BJ (cell line): ENCODE data around the gene MAML1. TPM values are rescaled to one million over a fixed set of nuclear protein-coding genes. Genes with fewer than 3 reads are reported as not detected.
"Not testable (repeated sequence)": the region's sequence is repeated elsewhere in the genome, so short reads cannot be mapped to it uniquely, and the experiment has no call there.

Source experiments
- CTCF ChIA-PET: fragments of 350-600 bp; formaldehyde crosslinking; extraction: SDS; loops from one replicate; lab custom pipeline; 2021; ENCODE audit warnings: antibody characterized with exemption, inconsistent platforms; lab: Yijun Ruan, JAX
- POLR2A ChIA-PET: fragments of 300-600 bp; sonication (Branson Sonifier 250); formaldehyde crosslinking; extraction: SDS; loops from one replicate; lab custom pipeline; 2021; ENCODE audit warnings: antibody characterized with exemption; lab: Charles Lee
- DNase-seq: peaks from one replicate; pipeline ENCODE4 v3.0.0-alpha.2; 2011; ENCODE audit warnings: low read depth
- H3K27me3 ChIP-seq: 2 replicates; pipeline ENCODE4 v1.6.0; 2011; ENCODE audit warnings: low read length; ENCODE audit not compliant: control insufficient read depth, insufficient read depth
- H3K36me3 ChIP-seq: 2 replicates; pipeline ENCODE4 v1.5.1; 2011; ENCODE audit warnings: low read length; ENCODE audit not compliant: control insufficient read depth, insufficient read depth
- H3K4me3 ChIP-seq: 2 replicates; pipeline ENCODE4 v1.5.1; 2011; ENCODE audit warnings: low read depth, mild to moderate bottlenecking, control low read depth, low read length
- polyA plus RNA-seq: library from polyadenylated mRNA; depleted of rRNA; stranded (reverse); fragments of >200 nt; gene quantifications from 2 replicates; pipeline ENCODE4 v1.2.3, GENCODE V29; 2011
- TF ChIP-seq, protein P1 (sequence below): IDR thresholded peaks from 2 replicates; pipeline ENCODE4 v1.5.1; 2011; ENCODE audit warnings: low read depth, mild to moderate bottlenecking, control low read depth, inconsistent platforms, low read length, moderate library complexity; ENCODE audit not compliant: insufficient read depth

The MAML1 gene
- polyA plus RNA-seq, 1 experiment, result 5.3 TPM

- no peak for DNase-seq
- CTCF ChIA-PET, result interaction anchor here (1.6 kb wide), 1 partner anchor 31 kb away, joined by 3 read pairs; no protein-coding TSS in a partner anchor
- Histone ChIP-seq H3K36me3 (no peaks in the 10 kb centered on the region; the same call in 1 of the 2 replicates), H3K27me3 (no peaks in the 10 kb centered on the region), H3K4me3 (peak overlapping the region; percentile 76)
- TF ChIP-seq, protein P1, sequence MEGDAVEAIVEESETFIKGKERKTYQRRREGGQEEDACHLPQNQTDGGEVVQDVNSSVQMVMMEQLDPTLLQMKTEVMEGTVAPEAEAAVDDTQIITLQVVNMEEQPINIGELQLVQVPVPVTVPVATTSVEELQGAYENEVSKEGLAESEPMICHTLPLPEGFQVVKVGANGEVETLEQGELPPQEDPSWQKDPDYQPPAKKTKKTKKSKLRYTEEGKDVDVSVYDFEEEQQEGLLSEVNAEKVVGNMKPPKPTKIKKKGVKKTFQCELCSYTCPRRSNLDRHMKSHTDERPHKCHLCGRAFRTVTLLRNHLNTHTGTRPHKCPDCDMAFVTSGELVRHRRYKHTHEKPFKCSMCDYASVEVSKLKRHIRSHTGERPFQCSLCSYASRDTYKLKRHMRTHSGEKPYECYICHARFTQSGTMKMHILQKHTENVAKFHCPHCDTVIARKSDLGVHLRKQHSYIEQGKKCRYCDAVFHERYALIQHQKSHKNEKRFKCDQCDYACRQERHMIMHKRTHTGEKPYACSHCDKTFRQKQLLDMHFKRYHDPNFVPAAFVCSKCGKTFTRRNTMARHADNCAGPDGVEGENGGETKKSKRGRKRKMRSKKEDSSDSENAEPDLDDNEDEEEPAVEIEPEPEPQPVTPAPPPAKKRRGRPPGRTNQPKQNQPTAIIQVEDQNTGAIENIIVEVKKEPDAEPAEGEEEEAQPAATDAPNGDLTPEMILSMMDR, result no peak
- POLR2A ChIA-PET, result no interaction called here
Measured at GRCh38 chr5:179733772-179734126, 1.1 kb downstream of the MAML1 start.

- TF ChIP-seq, protein P1, result no peak
- no peak for DNase-seq
- H3K36me3 ChIP-seq, result no peaks in the 10 kb centered on the region; the same call in 1 of the 2 replicates
- ChIA-PET POLR2A (no interaction called here), CTCF (interaction anchor here (1.6 kb wide), 1 partner anchor 30 kb away, joined by 3 read pairs; no protein-coding TSS in a partner anchor)
- H3K27me3 ChIP-seq, result no peaks in the 10 kb centered on the region
- peak overlapping the region; percentile 76 for H3K4me3 ChIP-seq
Measured at GRCh38 chr5:179734536-179735164, 2.0 kb downstream of the MAML1 start.

DNA sequence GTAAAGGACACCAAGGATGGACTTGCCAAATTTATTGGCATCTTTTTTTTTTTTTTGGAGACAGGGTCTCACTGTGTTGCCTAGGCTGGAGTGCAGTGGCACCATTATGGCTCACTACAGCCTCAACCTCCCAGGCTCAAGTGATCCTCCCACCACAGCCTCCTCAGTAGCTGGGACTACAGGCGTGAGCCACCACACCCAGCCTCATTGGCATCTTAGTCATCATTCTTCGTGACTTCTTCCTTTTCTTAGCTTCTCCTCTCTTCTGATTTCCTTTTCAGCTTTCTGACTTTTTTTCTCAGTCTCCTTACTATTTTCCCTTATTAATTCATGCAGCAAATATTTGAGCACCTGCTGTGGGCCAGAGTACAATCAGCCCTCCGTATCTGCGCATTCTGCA, 6.1 kb downstream of the MAML1 start:
- Histone ChIP-seq H3K36me3 (peaks cover 2% of the 10 kb centered on the region; the same call in 1 of the 2 replicates), H3K27me3 (no peaks in the 10 kb centered on the region), H3K4me3 (no peak overlapping the region)
- POLR2A ChIA-PET, result no interaction called here
- no peak for DNase-seq
- CTCF ChIA-PET, result interaction anchor here (1.3 to 2.2 kb wide), 3 partner anchors 13 to 27 kb away, joined by 3 to 9 read pairs (median 4); no protein-coding TSS in a partner anchor
- TF ChIP-seq, protein P1, result no peak

DNA sequence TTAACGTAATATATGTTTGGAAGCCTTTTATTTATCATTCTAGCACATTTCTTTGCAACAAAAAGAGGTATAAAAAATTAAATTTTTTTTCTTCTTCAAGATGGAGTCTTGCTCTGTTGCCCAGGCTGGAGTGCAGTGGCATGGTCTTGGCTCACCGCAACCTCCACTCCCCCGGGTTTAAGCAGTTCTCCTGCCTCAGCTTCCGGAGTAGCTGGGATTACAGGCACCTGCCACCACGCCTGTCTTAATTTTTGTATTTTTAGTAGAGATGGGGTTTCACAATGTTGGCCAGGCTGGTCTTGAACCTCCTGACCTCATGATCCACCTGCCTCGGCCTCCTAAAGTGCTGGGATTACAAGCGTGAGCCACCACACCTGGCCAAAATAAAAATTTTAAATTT, 11.5 kb downstream of the MAML1 start:
- H3K36me3 ChIP-seq, H3K4me3 ChIP-seq, H3K27me3 ChIP-seq, DNase-seq, POLR2A ChIA-PET: not testable (repeated sequence)
- CTCF ChIA-PET, result interaction anchor here (0.9 to 2.0 kb wide), 3 partner anchors 15 to 19 kb away, joined by 3 to 9 read pairs (median 3); no protein-coding TSS in a partner anchor

- Histone ChIP-seq H3K36me3 (0 out of 2 replicates have a peak, but pooled peaks cover 2% of the 10 kb centered on the region), H3K4me3 (no peak overlapping the region)
- CTCF ChIA-PET, result no interaction called here
Measured at GRCh38 chr5:179746872-179747271, 14.2 kb downstream of the MAML1 start.

More at GRCh38 chr5:179746872-179747271, 14.2 kb downstream of the MAML1 start:
- no peaks in the 10 kb centered on the region for H3K27me3 ChIP-seq
- no peak for DNase-seq
- TF ChIP-seq, protein P1, result no peak
- POLR2A ChIA-PET, result no interaction called here
